H9 (cell line): ENCODE measurements around the gene LOXHD1. TPM values are rescaled to one million over a fixed set of nuclear protein-coding genes. Genes with fewer than 3 reads are reported as not detected.

Experiments
- DNase-seq: peaks from one replicate; pipeline ENCODE4 v3.0.0-alpha.2; 2017
- H2AFZ ChIP-seq: one replicate; pipeline ENCODE4 v1.6.1; 2013; ENCODE audit warnings: mild to moderate bottlenecking, low read length, control low read depth, moderate library complexity
- H2AK5ac ChIP-seq: 2 replicates; pipeline ENCODE4 v1.6.1; 2013; ENCODE audit warnings: low read length, control low read depth, mixed read lengths; ENCODE audit not compliant: insufficient read length
- H2BK120ac ChIP-seq: one replicate; pipeline ENCODE4 v1.6.1; 2013; ENCODE audit warnings: low read depth, mild to moderate bottlenecking, low read length, control low read depth, inconsistent platforms; ENCODE audit not compliant: poor library complexity, severe bottlenecking
- H2BK12ac ChIP-seq: 2 replicates; pipeline ENCODE4 v1.6.1; 2013; ENCODE audit warnings: low read length, control low read depth, mixed read lengths, low read depth; ENCODE audit not compliant: insufficient read length
- H2BK15ac ChIP-seq: 2 replicates; pipeline ENCODE4 v1.6.1; 2013; ENCODE audit warnings: low read depth, low read length, control low read depth
- H2BK20ac ChIP-seq: one replicate; pipeline ENCODE4 v1.6.1; 2013; ENCODE audit warnings: low read depth, mild to moderate bottlenecking, low read length, control low read depth, inconsistent platforms; ENCODE audit not compliant: poor library complexity, severe bottlenecking
- H2BK5ac ChIP-seq: 2 replicates; pipeline ENCODE4 v1.6.1; 2013; ENCODE audit warnings: low read length, control low read depth, mixed read lengths; ENCODE audit not compliant: insufficient read length
- H3K14ac ChIP-seq: 2 replicates; pipeline ENCODE4 v1.6.1; 2013; ENCODE audit warnings: low read length, control low read depth; ENCODE audit not compliant: insufficient read depth
- H3K18ac ChIP-seq: 2 replicates; pipeline ENCODE4 v1.6.1; 2013; ENCODE audit warnings: low read depth, mild to moderate bottlenecking, mixed read lengths, low read length, control low read depth; ENCODE audit not compliant: insufficient read length
- H3K23ac ChIP-seq: 2 replicates; pipeline ENCODE4 v1.6.1; 2013; ENCODE audit warnings: low read length, control low read depth, mixed read lengths, low read depth; ENCODE audit not compliant: insufficient read length
- H3K23me2 ChIP-seq: 2 replicates; pipeline ENCODE4 v1.6.1; 2013; ENCODE audit warnings: low read depth, mild to moderate bottlenecking, mixed read lengths, low read length, control low read depth; ENCODE audit not compliant: insufficient read length, poor library complexity, severe bottlenecking
- H3K27ac ChIP-seq: 2 replicates; pipeline ENCODE4 v1.5.1; 2013; ENCODE audit warnings: low read length, control low read depth, mixed read lengths, low read depth; ENCODE audit not compliant: insufficient read length
- H3K27me3 ChIP-seq: 2 replicates; pipeline ENCODE4 v1.6.1; 2013; ENCODE audit warnings: low read length, control low read depth, inconsistent platforms; ENCODE audit not compliant: insufficient read depth
- H3K4ac ChIP-seq: 2 replicates; pipeline ENCODE4 v1.6.1; 2013; ENCODE audit warnings: low read depth, mild to moderate bottlenecking, control low read depth, inconsistent platforms, low read length, moderate library complexity
- H3K4me1 ChIP-seq: 2 replicates; pipeline ENCODE4 v1.6.1; 2013; ENCODE audit warnings: low read length, control low read depth, inconsistent platforms; ENCODE audit not compliant: insufficient read depth
- H3K4me2 ChIP-seq: 2 replicates; pipeline ENCODE4 v1.6.1; 2013; ENCODE audit warnings: low read length, control low read depth, mixed read lengths; ENCODE audit not compliant: insufficient read length, insufficient read depth
- H3K56ac ChIP-seq: 2 replicates; pipeline ENCODE4 v1.6.1; 2013; ENCODE audit warnings: low read depth, mild to moderate bottlenecking, mixed read lengths, low read length, control low read depth; ENCODE audit not compliant: insufficient read length
- H3K79me1 ChIP-seq: 2 replicates; pipeline ENCODE4 v1.6.1; 2013; ENCODE audit warnings: low read depth, mild to moderate bottlenecking, moderate library complexity, low read length, control low read depth, inconsistent platforms; ENCODE audit not compliant: insufficient read depth, poor library complexity, severe bottlenecking
- H3K79me2 ChIP-seq: 2 replicates; pipeline ENCODE4 v1.6.1; 2013; ENCODE audit warnings: low read length, control low read depth, inconsistent platforms; ENCODE audit not compliant: insufficient read depth
- H3K9ac ChIP-seq: 2 replicates; pipeline ENCODE4 v1.6.1; 2013; ENCODE audit warnings: low read length, control low read depth, mixed read lengths; ENCODE audit not compliant: insufficient read length; ENCODE audit errors: extremely low read depth
- H3K9me3 ChIP-seq: one replicate; pipeline ENCODE4 v1.6.1; 2013; ENCODE audit warnings: low read depth, low read length, inconsistent platforms; ENCODE audit not compliant: control insufficient read depth
- H3T11ph ChIP-seq: one replicate; pipeline ENCODE4 v1.6.1; 2013; ENCODE audit warnings: mild to moderate bottlenecking, low read length, control low read depth, inconsistent platforms
- H4K20me1 ChIP-seq: one replicate; pipeline ENCODE4 v1.6.1; 2013; ENCODE audit not compliant: control insufficient read depth, insufficient read length, insufficient read depth
- H4K5ac ChIP-seq: 2 replicates; pipeline ENCODE4 v1.6.1; 2013; ENCODE audit warnings: low read depth, mild to moderate bottlenecking, mixed read lengths, low read length, control low read depth; ENCODE audit not compliant: insufficient read length
- H4K8ac ChIP-seq: replicated peaks from 2 replicates; pipeline ENCODE4 v1.6.1; 2013; ENCODE audit warnings: low read length, control low read depth, mixed read lengths, low read depth; ENCODE audit not compliant: insufficient read length
- H4K91ac ChIP-seq: 2 replicates; pipeline ENCODE4 v1.6.1; 2013; ENCODE audit warnings: low read depth, mild to moderate bottlenecking, moderate library complexity, mixed read lengths, low read length, control low read depth; ENCODE audit not compliant: insufficient read length
- H3K27ac Mint-ChIP-seq, 3 experiments: 2 replicates in 2 of 3; 3 replicates in 1 of 3; pipeline ENCODE4 v1.8.0; 2020 to 2021; ENCODE audit warnings: mixed read lengths in 3 of 3, mild to moderate bottlenecking in 1 of 3, moderate library complexity in 1 of 3
- H3K27me3 Mint-ChIP-seq: 2 replicates; pipeline ENCODE4 v1.8.0; 2021; ENCODE audit warnings: low read depth, mild to moderate bottlenecking, moderate library complexity, mixed read lengths
- H3K36me3 Mint-ChIP-seq, 3 experiments: 2 replicates in 2 of 3; 3 replicates in 1 of 3; pipeline ENCODE4 v1.8.0; 2020 to 2021; ENCODE audit warnings: low read depth in 3 of 3, mixed read lengths in 3 of 3; ENCODE audit not compliant: insufficient read depth in 1 of 3
- H3K4me1 Mint-ChIP-seq, 2 experiments: 2 replicates each; pipeline ENCODE4 v1.8.0; 2020; ENCODE audit warnings: mixed read lengths in 2 of 2
- H3K4me3 Mint-ChIP-seq, 2 experiments: 2 replicates in 1 of 2; 3 replicates in 1 of 2; pipeline ENCODE4 v1.8.0; 2020 to 2021; ENCODE audit warnings: mild to moderate bottlenecking in 2 of 2, mixed read lengths in 2 of 2, moderate library complexity in 1 of 2
- H3K9me3 Mint-ChIP-seq, 2 experiments: 2 replicates in 1 of 2; 3 replicates in 1 of 2; pipeline ENCODE4 v1.8.0; 2020; ENCODE audit warnings: mild to moderate bottlenecking in 2 of 2, mixed read lengths in 2 of 2, moderate library complexity in 1 of 2
- CTCF ChIP-seq: fragments of 200-600 bp; sonication (generic); conservative IDR thresholded peaks from 3 replicates; pipeline ENCODE4 v1.8.0; 2021; ENCODE audit warnings: antibody characterized with exemption, mild to moderate bottlenecking
- WGBS: extraction: QIAGEN DNeasy Blood & Tissue Kit; methylation state at CpG from one replicate; pipeline ENCODE4 v1.1.7; 2013; ENCODE audit warnings: missing lambda C conversion rate, low lambda C conversion rate, mixed read lengths; ENCODE audit not compliant: insufficient read length; ENCODE audit errors: extremely low coverage; 5-methylcytosine and 5-hydroxymethylcytosine counted together
- total RNA-seq: library from RNA; stranded (reverse); gene quantifications from 2 replicates; pipeline ENCODE4 v1.2.1, GENCODE V29; 2021

LOXHD1 gene
- total RNA-seq, 1 experiment from 2014 or later: 0.07 TPM

GRCh38 chr18:46519870-46520269, 137.2 kb downstream of the LOXHD1 start:
- Histone ChIP-seq H3K9ac (no peak overlapping the region), H2BK5ac (no peak overlapping the region), H3K14ac (no peak overlapping the region), H3K79me2 (no peaks in the 10 kb centered on the region), H3K23me2 (no peaks in the 10 kb centered on the region), H3K23ac (no peak overlapping the region), H2BK12ac (no peak overlapping the region), H4K8ac (no peak overlapping the region), H4K20me1 (no peaks in the 10 kb centered on the region), H3K4me1 (no peaks in the 10 kb centered on the region), H3T11ph (no peak overlapping the region), H2AK5ac (no peak overlapping the region), H4K5ac (no peak overlapping the region), H2BK20ac (no peak overlapping the region), H3K4ac (no peak overlapping the region), H3K27me3 (no peaks in the 10 kb centered on the region), H4K91ac (no peak overlapping the region), H3K9me3 (no peaks in the 10 kb centered on the region), H2BK120ac (no peak overlapping the region), H3K27ac (no peak overlapping the region), H3K79me1 (no peaks in the 10 kb centered on the region), H2BK15ac (no peak overlapping the region), H2AFZ (no peak overlapping the region), H3K4me2 (no peak overlapping the region), H3K56ac (no peak overlapping the region), H3K18ac (no peak overlapping the region)
- Mint-ChIP-seq H3K4me3 (no peak overlapping the region), H3K4me1 (no peaks in the 10 kb centered on the region), H3K9me3 (no peaks in the 10 kb centered on the region; a peak in 1 of 5 replicates), H3K27me3 (peaks cover 4% of the 10 kb centered on the region; the same call in 1 of the 2 replicates), H3K27ac (no peak overlapping the region), H3K36me3 (no peaks in the 10 kb centered on the region)
- no peak for DNase-seq
- no CpG with 5 or more reads among the region's 7 CpGs for WGBS
- no peak for TF ChIP-seq CTCF
